ENCODE results near the gene SETD2. TPM values are rescaled to one million over a fixed set of nuclear protein-coding genes. Genes with fewer than 3 reads are reported as not detected.

SETD2 gene
- total and polyA plus RNA-seq, 2 of the 8 experiments (the other 6 are each of a cell fraction or from before 2014, with no cell fraction given) = 15.7 to 46.3 TPM

DNA sequence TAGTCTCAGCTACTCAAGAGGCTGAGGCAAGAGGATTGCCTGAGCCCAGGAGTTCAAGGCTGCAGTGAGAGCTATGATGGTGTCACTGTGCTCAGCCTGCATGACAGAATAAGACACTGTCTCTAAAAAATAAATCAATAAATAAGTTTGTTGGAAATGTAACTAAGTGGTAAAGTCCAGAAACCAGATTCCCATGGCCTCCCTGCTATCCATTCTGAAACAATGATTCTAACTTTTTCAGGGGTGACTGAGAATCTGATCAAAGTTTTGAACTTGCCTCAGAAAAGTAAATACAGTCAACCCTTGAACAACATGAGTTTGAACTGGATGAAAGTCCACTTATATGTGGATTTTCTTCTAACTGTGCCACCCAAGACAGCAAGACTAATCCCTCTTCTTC, 98.2 kb downstream of the SETD2 start:
- Histone ChIP-seq H3K79me2 (ENCODE audit: control insufficient read depth in 1 of 2, insufficient read depth in 2 of 2, low read length in 2 of 2) (0 out of 4 replicates have a peak, but pooled peaks cover 0 to 2% of the 10 kb centered on the region in 2 experiments), H3K4me3 (ENCODE audit: extremely low read depth in 1 of 4, insufficient read depth in 2 of 4, low read depth in 3 of 4, low read length in 4 of 4) (no peak overlapping the region), H2BK120ac (replicated peaks; ENCODE audit: low read depth, low read length) (no peak overlapping the region), H4K5ac (ENCODE audit: insufficient read length, low read depth, low read length) (no peak overlapping the region), H2AFZ (ENCODE audit: low read length) (no peak overlapping the region), H4K91ac (replicated peaks; ENCODE audit: insufficient read length, low read length) (no peak overlapping the region), H3K23me2 (ENCODE audit: low read depth, low read length) (no peaks in the 10 kb centered on the region), H3K56ac (replicated peaks; ENCODE audit: insufficient read length, low read depth, low read length) (no peak overlapping the region), H3K14ac (ENCODE audit: insufficient read length) (no peak overlapping the region), H2BK5ac (ENCODE audit: low read depth, low read length) (no peak overlapping the region), H3K4me2 (ENCODE audit: insufficient read depth in 1 of 2, low read depth in 2 of 2, low read length in 2 of 2) (no peak overlapping the region), H2BK12ac (ENCODE audit: low read depth, low read length) (no peak overlapping the region), H3K18ac (ENCODE audit: extremely low read depth, low read length) (no peak overlapping the region), H3K27me3 (replicated peaks in 1 of 4; ENCODE audit: control insufficient read depth in 3 of 4, extremely low read depth in 1 of 4, insufficient read depth in 3 of 4, low read length in 3 of 4) (no peaks in the 10 kb centered on the region), H3K27ac (ENCODE audit: low read depth, low read length) (no peak overlapping the region), H2BK15ac (ENCODE audit: low read length) (no peak overlapping the region), H3K9ac (replicated peaks in 1 of 4; ENCODE audit: extremely low read depth in 1 of 4, low read depth in 3 of 4, low read length in 3 of 4) (no peak overlapping the region), H3K79me1 (ENCODE audit: low read depth, low read length) (no peaks in the 10 kb centered on the region), H2AK5ac (ENCODE audit: low read depth, low read length) (no peak overlapping the region), H3K4me1 (replicated peaks in 1 of 4; ENCODE audit: control insufficient read depth in 3 of 4, insufficient read depth in 4 of 4, low read length in 3 of 4) (no peaks in the 10 kb centered on the region), H3K23ac (ENCODE audit: insufficient read length) (no peak overlapping the region), H2BK20ac (ENCODE audit: low read length) (no peak overlapping the region), H4K8ac (ENCODE audit: extremely low read depth, insufficient read depth, low read length) (no peak overlapping the region), H3K36me3 (ENCODE audit: control insufficient read depth in 2 of 4, insufficient read depth in 4 of 4, low read length in 3 of 4) (peaks cover 0 to 17% (median 2%) of the 10 kb centered on the region in 4 experiments; a peak in 4 of 8 replicates), H3K9me3 (ENCODE audit: insufficient read depth in 2 of 2, low read depth in 1 of 2, low read length in 1 of 2) (no peaks in the 10 kb centered on the region), H3K4ac (replicated peaks; ENCODE audit: insufficient read length, low read depth, low read length) (no peak overlapping the region), H4K20me1 (replicated peaks in 1 of 2; ENCODE audit: control insufficient read depth in 1 of 2, insufficient read depth in 2 of 2, low read length in 2 of 2) (peaks cover 1 to 2% of the 10 kb centered on the region in 2 experiments)
- no peak for FAIRE-seq
- DNase-seq (ENCODE audit: low read depth in 1 of 2, low spot score in 2 of 2) = no peak
- ChIA-PET POLR2A (ENCODE audit: partially characterized antibody) (interaction anchor here (0.6 kb wide), 1 partner anchor 26 kb away, joined by 3 read pairs; no protein-coding TSS in a partner anchor), CTCF (ENCODE audit: partially characterized antibody) (no interaction called here)
- TF ChIP-seq TAF7 (optimal IDR thresholded peaks at IDR 0.05; ENCODE audit: borderline replicate concordance, low read depth, low read length) (no peak), BRCA1 (IDR thresholded peaks at IDR 0.05; ENCODE audit: low read depth, low read length) (no peak), NANOG (IDR thresholded peaks at IDR 0.05; ENCODE audit: insufficient read depth, low read depth, low read length, poor library complexity, severe bottlenecking) (no peak), RBBP5 (IDR thresholded peaks at IDR 0.05; ENCODE audit: borderline replicate concordance, low read depth, low read length) (no peak), CBX8 (IDR thresholded peaks at IDR 0.05; ENCODE audit: borderline replicate concordance, low read depth, low read length) (no peak), BCL11A (IDR thresholded peaks at IDR 0.05; ENCODE audit: low read depth in 2 of 2, low read length in 2 of 2) (no peak), CHD1 (IDR thresholded peaks at IDR 0.05; ENCODE audit: low read depth, low read length) (no peak), CREB1 (IDR thresholded peaks at IDR 0.05) (no peak), SP1 (IDR thresholded peaks at IDR 0.05; ENCODE audit: low read depth, low read length) (no peak), ZNF274 (IDR thresholded peaks at IDR 0.05; ENCODE audit: borderline replicate concordance, extremely low read depth, low read length) (no peak), GTF2F1 (IDR thresholded peaks at IDR 0.05; ENCODE audit: borderline replicate concordance, low read depth, low read length) (no peak), MAFK (IDR thresholded peaks at IDR 0.05; ENCODE audit: low read depth, low read length) (no peak), CHD2 (IDR thresholded peaks at IDR 0.05; ENCODE audit: low read length) (no peak), NRF1 (IDR thresholded peaks at IDR 0.05; ENCODE audit: low read depth, low read length) (no peak)
- TF ChIP-seq, protein P1, sequence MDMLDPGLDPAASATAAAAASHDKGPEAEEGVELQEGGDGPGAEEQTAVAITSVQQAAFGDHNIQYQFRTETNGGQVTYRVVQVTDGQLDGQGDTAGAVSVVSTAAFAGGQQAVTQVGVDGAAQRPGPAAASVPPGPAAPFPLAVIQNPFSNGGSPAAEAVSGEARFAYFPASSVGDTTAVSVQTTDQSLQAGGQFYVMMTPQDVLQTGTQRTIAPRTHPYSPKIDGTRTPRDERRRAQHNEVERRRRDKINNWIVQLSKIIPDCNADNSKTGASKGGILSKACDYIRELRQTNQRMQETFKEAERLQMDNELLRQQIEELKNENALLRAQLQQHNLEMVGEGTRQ (IDR thresholded peaks at IDR 0.05; ENCODE audit: low read length) = no peak

All from H1 (cell line).